CD4-positive, alpha-beta T cell treated with Interleukin-15 for 1 hour (primary cell): Measurements from ENCODE around the gene MARVELD1.
"Not testable (repeated sequence)": the region's sequence is repeated elsewhere in the genome, so short reads cannot be mapped to it uniquely, and the experiment has no call there.

Experiments used
- DNase-seq: peaks from one replicate; pipeline ENCODE4 v3.0.0-alpha.2; 2020

Gene MARVELD1

DNA sequence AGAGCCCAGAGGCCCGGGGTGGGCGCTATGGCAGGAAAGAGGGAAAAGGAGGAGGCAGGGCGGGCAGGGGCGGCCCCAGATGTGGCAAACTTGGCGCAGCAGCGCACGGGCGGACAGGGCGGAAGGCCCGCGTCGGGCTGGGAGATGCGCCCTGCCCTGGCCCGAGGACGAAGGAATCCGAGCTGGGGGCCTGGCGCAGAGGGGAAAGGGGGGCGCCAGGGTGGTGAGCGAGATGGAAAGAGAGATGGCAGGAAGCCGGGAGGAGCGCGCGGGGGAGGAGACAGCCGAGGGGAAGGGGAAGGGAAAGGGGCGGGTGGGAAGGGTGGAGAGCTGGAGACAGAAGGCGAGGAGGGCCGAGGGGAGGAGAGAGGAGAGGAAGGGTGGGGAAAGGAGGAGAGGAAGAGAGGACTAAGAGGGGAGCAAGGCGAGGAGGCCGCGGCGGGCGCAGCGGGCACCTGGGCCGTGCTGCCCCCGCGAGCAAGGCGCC is at the start of gene MARVELD1:
Gene MARVELD1, plus strand, starts transcription at position 392 of the 487 bp plus-strand sequence. CDS start 147 bp downstream, outside the sequence.
- DNase-seq = no peak

DNA sequence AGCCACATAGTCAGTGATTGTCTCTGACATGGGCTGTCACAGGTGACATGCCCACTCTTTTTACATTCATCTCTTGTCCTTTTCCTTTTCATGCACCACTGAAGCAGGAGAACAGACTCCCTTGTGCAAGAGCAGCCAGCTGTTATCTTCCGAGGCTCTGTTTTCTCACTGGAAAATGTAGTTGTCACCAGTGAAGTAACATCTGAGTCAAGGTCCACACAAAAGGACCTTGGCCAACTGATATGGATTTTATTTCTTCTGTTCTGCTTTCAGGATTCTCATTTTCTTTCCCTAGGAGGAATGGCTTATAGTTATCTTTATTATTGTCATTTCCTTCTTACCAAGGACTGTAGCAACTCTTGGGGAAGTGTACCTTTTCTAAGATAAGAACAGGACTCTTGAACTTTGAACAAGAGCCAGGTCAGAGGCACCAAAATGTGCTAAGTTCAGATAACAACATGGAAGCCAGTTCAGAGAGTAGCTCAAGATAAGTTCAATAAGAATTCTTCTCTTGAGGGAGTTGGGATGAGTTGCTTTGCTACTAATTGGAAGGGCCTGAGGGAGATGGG is 49.2 kb upstream of the MARVELD1 start:
- DNase-seq = no peak

DNA sequence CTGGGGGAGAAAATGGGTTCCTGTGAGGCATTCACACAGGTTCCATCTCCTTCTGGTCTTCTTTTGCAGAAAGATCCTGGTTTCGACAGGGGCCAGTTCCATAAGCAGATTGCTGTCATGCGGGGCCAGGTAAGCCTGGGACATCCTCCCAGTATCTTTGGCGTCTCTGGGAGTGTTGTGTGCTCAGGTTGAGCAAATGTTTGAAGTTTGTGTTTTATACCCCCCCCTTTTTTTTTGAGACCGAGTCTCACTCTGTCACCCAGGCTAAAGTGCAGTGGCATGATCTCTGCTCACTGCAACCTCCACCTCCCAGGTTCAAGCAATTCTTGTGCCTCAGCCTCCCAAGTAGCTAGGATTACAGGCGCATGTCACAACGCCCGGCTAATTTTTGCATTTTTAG is 46.5 kb upstream of the MARVELD1 start:
- no peak for DNase-seq

DNA sequence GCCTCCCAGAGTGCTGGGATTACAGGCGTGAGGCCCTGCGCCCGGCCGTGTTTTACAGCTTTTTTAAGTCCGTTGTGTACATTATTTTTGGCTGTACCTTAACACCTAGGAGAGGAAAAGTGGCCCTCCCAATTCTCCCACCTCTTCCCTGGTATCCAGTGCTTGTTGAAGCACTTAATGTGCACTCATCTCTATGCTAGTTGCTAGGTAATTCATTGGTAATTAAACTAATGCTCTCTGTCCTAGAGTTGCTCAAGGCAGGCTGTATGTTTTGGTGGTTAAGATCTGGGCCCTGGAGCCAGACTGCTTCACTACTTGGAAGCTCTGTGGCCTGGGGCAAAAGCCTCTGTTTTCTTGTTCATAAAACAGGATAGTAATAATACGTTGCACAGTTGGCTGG is 46.1 kb upstream of the MARVELD1 start:
- no peak for DNase-seq

DNA sequence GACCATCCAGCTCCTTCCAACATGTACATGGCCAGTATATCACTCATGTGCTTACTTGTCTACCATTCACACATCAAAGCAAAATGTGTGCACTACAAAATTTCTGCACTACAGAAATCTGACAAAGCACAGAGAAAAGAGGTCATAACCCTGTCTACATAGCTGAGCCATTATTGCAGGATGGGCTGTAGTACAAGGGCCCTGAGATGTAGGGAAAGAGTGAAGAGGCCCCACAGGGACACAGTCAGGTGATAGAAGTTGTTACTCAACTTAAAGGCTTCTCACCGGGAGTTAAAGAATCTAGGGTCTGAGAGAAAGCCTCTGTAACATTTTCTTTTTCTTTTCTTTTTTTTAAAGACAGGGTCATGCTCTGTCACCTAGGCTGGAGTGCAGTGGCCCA is 44.0 kb upstream of the MARVELD1 start:
- no peak for DNase-seq

DNA sequence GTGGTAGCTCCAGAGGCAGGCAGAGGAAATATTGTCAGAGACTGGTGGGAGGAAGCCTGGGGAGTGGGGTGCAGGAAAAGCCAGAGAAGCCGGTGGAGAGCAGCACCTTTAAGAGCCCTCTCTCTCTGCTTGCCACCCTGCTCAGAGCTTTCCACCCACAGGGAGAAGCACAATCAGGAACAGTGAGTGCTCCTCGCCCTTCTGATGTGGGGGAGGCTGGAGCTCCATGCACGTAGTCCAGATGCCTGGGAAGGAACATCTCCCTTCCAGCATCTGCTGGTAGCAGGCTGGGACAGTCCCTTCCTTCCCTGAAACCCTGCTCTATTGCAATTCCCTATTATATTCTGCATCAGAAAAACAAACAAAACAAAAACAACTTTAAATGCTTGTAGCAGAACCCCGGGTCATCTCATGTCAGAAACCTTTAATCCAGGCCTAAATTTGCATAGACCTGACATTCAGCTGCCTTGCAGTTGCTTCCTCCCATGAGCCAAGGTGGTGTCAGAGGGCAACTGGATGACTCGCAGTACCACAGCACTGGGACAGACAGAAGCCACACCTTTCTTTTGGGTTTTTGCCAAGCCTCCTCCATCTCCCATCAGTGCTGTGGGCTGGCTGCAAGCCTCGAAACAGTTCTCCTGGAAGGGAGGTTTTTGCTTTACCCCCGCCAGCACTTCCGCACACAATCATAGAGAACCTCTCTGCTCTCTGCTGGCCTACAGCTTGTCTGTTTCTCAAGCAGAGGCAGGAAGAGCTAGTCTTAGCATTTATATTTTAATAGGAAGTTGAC is 39.6 kb upstream of the MARVELD1 start:
- DNase-seq = no peak

DNA sequence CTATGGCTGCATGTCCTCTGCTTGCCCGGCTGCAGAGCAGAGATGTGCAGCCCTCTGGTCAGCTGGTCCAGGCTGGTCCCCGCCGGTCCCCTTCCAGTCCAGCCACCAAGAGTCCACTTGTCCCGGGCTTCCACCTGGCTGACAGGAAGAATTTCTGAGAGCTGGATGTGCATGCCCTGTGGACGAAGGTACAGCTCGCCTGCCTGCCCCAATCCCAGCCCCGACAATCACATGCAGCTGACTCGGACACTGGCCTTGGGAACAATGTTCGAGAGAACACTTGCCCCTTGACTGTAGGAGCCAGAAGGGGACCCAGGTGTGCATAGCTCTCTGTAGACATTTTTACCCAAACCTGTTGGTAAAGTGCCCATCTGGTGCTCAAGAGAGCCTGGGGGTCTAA is 38.3 kb upstream of the MARVELD1 start:
- no peak for DNase-seq

DNA sequence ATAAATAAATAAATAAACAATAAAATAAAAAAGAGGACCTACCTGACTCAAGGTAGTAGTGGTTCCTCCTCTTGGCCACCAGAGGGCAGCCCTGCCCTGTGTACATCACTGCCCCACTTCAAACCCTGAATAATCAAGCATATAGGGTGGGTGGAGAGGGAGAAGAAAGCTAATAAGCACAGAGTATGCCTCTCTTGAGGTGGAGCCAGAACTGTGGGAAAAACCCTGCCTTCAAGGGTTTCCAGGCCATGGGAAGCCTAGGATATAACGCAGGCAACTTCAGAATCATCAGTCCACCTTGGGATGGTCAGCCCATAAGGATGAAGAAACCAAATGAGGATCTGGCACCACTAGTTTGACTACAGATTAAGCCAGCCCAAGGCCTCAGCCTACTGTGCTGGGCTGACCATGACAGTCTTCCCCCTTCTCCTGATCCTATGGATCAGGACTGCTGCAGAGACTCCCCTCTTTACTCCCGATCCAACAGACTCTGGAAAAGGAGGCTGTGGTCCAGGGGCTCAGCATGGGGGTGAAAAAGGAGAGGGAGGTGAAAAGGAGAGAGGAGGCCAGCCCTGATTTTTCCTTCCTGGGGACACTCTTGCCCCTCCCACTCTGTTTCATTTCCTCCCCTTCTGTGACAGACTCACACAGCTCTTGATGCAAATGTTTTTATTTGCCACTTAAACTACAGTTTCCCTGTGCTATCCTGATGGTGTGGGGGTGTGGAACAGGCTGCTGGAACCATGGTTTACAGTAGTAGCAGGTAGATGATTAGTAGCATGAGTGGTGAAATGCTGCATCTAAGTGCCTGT is 36.6 kb upstream of the MARVELD1 start:
- peak; percentile 64 for DNase-seq

DNA sequence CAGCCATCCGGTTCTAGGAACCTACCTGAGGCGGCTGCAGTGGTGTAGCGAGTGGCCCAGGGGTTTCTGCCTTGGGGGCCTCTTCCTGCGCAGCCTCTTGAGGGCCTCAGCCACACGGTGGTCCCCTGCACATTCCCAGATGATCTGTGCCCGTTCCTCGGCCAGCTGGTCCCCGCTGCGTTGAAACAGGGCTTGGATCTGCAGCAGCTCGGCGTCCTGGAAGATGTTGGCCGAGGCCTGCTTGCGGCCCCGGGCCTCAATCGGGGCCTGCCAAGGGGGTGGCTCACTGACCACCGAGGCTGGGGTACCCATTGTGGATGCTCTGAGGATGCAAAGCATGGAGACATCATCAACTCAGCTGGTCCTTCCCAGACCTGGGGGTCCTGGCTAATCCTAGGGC is 33.9 kb upstream of the MARVELD1 start:
- DNase-seq = no peak

DNA sequence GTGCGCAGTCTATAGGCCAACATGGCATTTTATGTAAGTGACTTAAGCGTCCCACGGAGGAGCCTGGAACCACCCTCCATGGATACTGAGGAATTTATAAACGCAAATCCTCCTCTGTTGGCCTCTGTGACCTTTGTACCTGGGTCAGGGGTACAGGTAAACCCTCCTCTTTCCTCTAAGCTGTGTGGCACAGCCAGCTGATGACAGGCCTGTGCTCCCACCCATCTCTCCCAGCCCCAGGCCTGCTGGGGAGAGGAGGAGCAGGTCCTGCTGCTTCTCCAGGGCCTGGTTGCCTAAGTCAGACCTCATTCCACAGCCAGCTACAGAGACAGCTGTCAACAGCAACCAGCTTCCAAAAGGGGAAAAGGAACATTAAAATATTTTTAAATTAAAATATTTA is 31.5 kb upstream of the MARVELD1 start:
- DNase-seq = no peak

DNA sequence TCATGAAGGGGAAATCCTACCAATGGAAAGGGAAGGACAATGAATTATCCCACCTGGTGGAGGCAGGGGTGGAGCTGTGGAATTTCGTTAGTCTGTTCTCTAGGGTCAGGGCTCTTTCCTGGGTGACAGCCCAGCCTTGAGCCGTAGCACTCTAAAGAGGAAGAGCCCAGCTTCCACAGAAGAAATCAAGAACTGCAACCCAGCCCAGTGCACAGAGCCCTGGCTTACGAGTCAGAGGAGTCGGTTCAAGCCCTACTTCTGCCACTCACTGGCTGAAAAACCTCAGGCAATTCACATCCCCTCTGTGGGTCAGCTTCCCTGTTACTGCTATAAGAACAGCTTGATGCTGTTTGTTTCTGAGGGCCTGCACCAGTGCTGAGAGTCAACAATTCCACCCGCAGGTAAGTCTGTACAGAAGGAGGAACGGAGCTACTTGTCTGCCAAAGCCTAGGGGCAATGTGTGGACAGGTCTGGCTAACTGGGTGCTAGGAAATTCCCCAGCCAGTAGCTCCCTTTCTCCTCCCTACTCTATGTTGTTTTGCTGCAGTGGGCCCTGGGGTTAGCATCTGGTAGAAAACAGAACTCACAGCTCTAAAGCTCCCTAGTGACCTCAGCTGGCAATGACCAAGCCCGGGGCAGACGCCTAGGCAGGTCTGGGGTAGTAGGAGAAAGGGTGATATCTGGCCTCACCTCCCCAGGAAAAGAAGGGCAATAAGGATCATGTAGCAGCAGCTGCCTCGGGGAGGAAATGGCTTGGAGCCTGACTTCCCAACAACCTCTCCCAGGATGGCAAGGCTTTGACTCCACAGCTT is 29.8 kb upstream of the MARVELD1 start:
- no peak for DNase-seq

DNA sequence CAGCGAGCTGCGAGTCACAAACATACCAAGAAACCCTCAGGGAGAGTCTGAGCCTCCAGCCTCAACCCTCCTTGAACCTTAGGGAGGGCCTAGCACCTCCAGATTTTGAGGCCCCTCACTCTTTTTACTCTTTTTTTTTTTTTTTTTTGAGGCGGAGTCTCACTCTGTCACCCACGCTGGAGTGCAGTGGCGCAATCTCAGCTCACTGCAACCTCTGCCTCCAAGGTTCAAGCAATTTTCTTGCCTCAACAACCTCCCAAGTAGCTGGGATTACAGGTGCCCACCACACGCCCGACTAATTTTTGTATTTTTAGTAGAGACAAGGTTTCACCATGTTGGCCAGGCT is 29.2 kb upstream of the MARVELD1 start:
- DNase-seq = not testable (repeated sequence)

DNA sequence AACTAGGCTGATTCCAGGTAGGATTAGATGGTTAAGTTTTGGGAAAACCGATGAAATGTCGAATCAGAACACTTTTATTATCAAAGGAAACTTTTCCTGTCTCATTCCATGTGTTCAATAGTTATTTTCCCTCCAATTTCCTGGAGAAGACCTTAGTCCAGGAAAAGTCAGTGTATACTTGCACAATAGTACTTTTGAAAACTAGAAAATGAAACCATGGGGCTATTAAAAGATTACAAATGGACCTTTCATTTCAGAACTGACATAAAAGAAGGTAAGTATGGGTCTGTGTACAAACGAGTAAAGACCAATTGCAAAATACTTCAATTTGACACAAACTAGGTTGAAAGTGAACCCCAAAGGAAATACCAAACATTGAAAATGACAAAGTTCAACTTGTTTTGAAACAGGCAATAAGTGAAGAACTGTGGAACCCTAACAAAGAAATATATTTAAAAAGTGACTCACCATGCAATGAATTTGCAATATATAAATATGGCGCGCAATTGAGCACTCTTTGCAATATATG is 28.6 kb upstream of the MARVELD1 start:
- DNase-seq = no peak

DNA sequence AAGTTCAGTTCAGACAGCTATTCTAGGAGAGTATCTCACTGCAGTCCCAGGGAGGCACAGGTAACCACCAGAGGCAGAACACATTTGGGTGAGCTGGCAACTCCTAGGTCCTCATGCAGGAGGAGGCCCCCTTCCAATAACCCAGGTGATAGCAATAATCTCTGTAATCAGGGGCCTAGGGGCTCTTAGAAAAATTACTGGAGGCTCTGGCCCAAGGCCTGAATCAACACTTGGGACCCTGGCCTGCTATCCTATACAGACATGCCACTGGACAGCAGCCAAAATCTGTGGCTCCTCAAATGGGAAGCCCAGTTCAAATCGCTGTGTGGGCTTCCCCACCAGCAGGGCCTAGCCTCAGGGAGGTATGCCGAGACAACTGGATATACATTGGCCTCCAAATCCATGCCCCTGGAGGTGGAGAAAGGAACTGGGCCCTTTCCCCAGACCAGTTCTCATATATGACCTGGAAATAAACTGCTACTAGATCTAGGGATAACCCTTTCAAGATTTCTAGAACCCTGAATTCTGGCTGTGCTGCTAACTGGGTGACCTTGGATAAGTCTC is 28.1 kb upstream of the MARVELD1 start:
- no peak for DNase-seq

DNA sequence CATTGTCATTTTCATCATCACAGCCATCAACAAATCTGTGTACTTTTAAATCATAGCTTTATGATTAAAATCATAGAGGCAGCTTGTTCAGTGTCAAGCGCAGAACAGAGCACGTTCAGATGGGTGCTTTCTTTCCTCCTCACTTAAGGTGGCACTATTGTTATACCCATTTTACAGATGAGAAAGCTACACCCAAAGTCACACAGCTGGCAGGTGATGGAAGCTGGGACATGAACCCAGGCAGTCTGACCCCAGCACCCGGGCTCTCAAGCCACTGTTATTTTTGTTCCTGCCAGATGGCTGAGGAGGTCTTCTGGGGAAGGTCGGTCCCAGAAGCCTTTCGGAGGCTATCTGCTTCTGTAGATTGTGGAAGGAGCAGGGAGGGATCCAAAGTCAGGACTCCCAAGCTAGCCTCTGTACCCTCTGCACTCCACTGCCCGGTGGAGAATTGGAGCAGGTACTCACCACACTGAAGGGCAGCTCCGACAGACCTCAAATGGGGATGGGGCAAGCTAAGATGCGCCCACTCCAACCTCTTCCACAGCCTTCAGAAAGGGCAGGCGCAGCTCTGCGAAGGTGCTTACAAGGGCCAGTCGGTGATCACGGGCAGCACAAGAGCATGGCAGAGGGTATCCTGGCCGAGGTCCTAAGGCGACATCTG is 27.1 kb upstream of the MARVELD1 start:
- no peak for DNase-seq

DNA sequence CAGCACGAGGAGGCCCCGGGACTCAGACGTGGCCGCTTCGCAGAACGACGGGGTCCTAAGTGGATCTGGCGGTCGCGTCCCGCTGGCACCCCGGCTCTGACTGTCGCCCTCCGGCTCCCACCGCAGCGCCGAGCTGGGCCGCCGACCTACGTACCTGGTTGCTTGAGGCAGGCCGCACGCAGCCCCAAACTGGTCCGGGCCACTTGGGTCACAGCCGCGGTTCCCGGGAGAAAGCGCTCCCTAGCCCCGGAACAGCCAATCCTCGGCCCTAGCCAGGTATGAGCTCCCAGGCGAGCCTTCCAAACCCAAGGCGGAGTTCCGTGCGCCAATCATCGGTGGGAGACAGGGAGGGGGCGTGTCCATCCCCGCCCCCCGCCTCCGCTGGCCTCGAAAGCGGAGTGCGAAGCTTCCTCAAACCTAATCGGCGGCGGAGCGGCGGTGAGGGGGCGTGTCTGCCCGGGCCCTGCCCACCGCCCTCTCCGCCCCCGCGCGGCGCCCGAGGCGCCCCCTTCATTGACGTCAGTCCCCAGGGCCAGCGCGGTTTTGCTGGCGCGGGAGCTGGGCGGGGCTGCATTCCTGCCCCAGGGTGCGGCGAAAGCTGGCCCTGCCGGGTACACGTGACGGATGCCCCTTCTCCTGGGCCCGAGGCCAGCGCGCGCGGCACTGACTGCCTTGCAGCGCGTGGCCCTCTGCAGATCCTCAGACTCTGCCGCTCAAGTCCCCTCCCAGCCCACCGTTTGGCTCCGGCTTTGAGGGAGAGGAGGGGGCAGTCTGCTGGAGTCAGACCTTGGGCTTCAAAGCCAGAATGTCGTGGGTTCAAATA is 26.4 kb upstream of the MARVELD1 start, which contains the start of gene AVPI1:
Gene AVPI1, minus strand, starts transcription at position 280 of the 823 bp plus-strand sequence. CDS start 7,336 bp downstream, outside the sequence.
- DNase-seq = peak; percentile 97

DNA sequence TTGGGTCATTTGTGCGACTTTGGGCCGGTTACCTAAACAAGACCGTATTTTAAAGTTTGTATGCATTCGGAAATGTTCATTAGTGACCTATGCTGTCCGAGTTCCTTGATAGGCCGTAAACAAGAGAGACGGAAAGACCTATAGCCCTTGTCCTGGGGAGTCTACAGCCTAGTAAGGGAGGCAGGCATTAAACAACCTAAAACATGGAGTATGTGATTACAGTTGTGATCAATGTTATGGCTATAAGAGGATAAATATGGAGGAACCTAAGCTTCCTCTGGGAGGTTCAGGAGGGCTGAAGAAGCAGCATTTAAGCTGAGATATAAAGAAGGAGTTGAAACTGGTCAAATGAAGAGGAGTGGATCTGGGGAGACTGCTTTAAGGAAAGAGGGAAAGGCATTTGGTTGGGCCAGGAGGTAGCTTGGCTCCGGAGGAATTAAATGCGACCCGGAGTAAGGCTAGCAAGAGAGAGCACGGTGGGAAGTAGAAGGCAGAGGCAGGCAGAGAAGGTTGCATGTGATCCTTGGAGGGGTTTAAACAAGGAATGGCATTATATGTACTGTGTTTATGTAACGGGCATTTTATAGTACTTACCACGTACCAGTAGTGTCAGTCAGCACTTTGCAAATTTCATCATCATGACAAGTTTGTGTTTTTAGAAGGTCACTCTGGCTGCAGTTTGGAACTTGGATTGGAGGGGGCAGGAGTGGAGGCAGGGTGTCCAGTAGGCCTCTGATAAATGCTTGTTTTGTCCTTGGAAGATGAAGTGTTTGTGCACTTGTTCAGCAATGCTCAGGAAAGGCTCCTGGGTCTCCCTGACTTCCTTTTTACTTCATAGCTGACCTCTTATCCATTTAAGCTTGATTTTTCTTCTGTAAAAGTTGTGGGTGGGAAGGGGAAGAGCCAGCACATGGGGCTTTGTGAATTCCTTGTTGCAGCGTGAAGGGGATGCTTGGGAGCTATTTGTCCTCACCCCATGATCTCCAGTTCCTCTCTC is 25.4 kb upstream of the MARVELD1 start:
- DNase-seq = no peak

DNA sequence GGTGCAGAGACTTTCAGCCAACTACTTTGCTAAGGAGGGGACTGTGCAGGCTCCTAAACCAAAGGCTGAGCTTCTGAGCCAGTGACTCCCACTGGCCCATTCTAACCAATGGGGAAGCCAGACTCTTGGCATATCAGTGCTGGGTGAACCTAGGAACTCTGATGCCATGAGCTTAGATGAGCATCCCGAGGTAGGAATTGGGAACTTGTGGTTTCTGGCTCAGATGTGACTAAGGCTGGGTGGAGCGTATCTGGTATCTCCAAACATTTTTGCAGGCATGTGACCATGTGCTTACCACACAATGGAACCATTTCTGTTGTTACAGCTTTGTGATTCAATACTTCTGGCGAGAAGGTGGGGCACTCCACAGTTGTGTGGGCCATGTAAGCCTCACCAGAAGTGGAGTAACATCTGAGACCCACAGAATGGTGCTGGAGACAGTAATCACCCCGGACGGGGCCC is 23.9 kb upstream of the MARVELD1 start:
- peak; percentile 74 for DNase-seq

DNA sequence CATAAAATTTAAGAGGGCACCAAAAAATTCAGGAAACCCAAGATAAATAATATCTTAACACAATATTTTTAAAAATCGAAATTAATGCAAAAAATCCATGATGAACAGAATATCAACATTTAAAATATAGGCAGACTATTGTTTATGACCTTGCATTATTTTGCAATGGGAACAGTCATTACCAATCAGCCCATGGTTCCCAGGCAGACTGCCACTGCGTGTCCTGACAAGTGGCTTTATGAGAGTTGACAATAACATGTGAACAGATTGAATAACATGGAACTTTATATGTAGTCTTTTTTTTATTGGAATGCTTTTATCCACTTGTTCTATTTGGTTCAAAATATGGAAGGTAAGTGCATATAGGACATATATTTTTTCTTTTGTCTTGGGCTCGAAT is 23.4 kb upstream of the MARVELD1 start:
- no peak for DNase-seq
